Fibroblast of peridontal ligament (primary cell): ENCODE measurements around the gene UGCG.
"Not testable (repeated sequence)": the region's sequence is repeated elsewhere in the genome, so short reads cannot be mapped to it uniquely, and the experiment has no call there.

Experiments
- DNase-seq: peaks from one replicate; pipeline ENCODE4 v3.0.0-alpha.2; 2010; ENCODE audit errors: extremely low read depth

The UGCG gene

DNA sequence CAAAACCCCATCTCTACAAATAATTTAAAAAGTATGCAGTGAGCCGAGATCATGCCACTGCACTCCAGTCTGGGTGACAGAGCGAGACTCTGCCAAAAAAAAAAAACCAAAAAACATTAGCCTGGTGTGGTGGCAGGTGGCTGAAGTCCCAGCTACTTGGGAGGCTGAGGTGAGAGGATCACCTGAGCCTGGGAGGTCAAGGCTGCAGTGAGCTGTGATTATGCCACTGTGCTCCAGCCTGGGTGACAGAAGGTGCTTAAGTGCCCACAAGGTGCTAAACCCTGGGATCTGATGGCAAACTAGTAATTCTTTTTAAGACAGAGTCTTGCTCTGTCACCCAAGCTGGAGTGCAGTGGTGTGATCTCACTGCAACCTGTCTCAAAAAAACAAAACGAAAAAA lies 5.7 kb upstream of the UGCG start:
- DNase-seq: not testable (repeated sequence)

DNA sequence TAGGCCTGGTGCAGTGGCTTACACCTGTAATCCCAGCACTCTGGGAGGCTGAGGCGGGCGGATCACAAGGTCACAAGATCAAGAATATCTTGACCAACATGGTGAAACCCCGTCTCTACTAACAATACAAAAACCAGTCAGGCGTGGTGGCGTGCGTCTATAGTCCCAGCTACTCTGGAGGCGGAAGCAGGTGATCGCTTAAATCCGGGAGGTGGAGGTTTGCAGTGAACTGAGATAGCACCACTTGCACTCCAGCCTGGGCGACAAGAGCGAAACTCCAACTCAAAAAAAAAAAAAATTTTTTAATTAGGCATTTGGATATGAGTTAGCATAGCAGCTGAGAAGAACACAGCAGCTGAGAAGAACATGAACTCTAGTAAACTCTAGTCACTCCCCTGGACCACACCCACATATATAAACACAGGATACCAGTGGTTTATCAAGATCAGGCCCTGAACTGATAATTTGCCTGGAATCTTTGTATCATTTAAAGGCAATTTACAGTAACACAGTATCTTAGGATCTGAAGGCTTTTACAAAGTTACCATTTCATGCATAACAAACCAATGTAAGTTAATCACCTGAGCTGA lies 4.6 kb upstream of the UGCG start:
- no peak for DNase-seq

GRCh38 chr9:111896942-111897600 lies 457 bp downstream of the UGCG start:
- DNase-seq: no peak

DNA sequence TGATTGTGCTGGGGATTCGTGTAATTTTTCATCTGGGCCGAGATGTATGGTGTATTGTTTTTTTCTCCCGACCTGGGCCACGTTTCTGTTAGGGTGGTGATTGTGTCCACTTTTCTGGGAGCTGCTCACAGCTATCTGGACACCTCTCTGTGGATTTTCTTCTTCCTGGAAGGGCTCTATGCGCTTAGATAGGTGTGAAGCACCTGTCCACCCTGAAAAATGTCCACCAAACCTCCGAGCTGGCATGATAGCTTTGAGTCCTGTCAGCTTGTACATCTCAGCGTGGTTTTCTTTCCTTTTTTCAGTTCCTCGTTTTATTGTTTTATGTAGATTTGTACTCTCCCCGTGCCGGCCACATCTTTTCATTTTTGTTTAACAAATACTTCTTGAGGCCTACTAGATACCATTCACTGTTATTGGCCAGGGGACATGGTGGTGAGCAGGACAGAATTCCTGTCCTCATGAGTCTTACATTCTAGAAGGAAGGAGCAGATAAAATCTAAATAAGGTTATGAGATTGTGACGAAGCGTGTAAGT lies 1.1 kb downstream of the UGCG start:
- DNase-seq: peak; percentile 63

- peak; percentile 60 for DNase-seq
Observed at GRCh38 chr9:111898331-111899096, 1.9 kb downstream of the UGCG start.

DNA sequence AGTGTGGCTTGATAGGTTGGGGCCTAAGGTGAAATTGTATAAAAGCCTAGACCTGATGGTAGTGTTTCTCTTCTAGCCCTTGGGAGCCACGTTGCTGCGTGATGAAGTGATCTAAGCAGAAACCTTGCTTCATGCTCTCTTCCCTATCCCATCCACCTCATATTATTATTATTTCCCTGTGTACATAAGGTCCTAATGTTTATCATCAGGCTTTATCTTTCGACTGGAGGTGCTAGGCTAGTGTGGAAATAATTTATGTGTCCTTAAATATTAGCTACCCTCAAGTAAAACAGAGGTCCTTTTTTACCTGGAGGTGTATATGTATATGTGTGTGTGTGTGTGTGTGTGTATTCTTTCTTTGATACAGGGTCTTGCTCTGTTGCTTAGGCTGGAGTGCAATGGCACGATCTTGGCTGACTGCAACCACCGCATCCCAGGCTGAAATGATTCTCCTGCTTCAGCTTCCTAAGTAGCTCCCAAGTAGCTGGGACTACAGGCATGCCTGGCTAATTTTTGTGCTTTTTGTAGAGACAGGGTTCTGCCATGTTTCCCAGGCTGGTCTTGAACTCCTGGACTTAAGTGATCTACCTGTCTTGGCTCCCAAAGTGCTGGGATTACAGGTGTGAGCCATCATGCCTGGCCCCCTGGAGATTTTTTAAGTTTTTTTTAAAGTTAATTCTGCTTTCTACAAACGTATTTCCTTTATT lies 3.7 kb downstream of the UGCG start:
- peak; percentile 56 for DNase-seq

DNA sequence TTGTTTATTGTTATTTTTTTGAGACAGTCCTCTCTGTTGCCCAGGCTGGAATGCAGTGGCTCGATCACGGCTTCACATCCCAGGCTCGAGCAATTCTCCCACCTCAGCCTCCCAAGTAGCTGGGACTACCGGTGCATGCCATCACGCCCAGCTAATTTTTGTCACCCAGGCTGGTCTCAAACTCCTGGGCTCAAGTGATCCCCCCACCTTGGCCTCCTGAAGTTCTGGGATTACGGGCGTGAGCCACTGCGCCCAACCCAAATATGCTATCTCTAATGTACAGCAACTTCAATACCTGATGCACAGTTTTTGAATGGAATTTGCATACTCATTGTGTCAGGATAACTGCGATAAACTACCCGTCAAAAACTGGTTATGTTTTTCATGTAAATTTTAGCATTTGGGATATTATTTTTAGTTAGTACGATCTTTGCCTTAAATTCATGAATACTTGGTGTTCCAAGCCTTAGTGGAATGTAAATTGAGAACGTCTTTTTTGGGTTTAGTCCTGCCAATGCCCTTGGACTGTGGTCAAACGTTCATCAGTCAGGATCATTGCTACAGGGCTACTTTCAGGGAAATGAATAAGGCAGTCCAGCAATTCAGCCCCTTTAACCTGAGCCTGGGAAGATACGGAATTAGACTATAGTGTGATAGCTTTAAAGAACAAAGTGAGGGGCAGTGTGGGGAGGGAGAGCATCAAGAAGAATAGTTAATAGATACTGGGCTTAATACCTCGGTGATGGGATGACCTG lies 4.4 kb downstream of the UGCG start:
- DNase-seq: peak; percentile 73

DNA sequence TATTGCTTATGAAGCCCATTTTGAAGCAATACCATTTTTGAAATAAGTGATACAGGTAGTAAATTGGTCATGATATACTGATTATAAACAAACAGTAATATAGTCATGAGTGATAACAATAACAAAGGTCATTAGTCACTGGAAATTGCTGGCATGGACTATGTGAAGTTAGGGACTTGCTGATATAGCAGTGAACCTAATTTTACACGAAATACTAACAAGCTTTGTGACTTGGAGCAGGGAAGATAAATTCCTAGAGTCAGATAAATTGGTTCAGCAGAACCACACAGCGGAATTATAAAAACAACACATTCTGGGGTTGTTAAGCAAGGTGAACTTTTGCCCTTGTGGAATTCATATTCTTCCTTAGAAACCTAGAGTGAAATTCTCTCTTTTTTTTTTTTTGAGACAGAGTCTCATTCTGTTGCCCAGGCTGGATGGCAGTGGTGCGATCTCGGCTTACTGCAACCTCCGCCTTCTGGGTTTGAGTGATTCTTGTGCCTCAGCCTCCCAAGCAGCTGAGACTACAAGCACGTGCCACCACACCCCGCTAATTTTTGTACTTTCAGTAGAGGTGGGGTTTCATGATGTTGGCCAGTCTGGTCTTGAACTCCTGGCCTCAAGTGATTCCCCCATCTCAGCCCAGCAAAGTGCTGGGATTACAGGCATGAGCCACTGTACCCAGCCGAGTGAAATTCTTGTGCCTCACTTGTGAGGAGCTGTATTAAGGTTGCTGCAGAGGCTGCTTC lies 6.0 kb downstream of the UGCG start:
- DNase-seq: peak; percentile 55

- not testable (repeated sequence) for DNase-seq
Observed at GRCh38 chr9:111903535-111903934, 6.9 kb downstream of the UGCG start.

DNA sequence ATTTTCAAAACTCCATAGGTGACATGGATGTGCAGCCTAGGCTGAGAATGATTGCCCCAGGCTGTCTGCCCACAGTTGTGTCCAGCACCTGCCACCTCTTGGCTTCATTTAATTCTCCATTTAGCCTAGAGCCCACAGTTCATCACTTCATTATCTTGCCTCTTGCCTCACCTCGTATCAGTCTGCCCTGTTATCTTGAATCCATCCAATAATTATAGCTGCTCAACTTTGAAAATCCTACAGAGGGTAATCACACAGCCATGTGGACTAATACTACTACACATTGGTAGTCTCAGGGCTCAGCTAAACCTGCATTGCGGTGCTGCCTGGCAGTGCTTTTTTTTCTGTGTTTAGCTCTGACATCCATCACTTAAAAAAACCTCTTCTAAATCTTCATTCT lies 7.4 kb downstream of the UGCG start:
- no peak for DNase-seq

- DNase-seq: no peak
Observed at GRCh38 chr9:111904891-111905291, 8.3 kb downstream of the UGCG start.

- DNase-seq: no peak
Observed at GRCh38 chr9:111907147-111907546, 10.5 kb downstream of the UGCG start.

- no peak for DNase-seq
Observed at GRCh38 chr9:111909444-111909843, 12.8 kb downstream of the UGCG start.

- DNase-seq: no peak
Observed at GRCh38 chr9:111910428-111910827, 13.8 kb downstream of the UGCG start.

GRCh38 chr9:111913159-111913558 lies 16.5 kb downstream of the UGCG start:
- no peak for DNase-seq

- DNase-seq: peak; percentile 61
Observed at GRCh38 chr9:111914749-111915424, 18.3 kb downstream of the UGCG start.

GRCh38 chr9:111915425-111915758 lies 18.8 kb downstream of the UGCG start:
- no peak for DNase-seq

GRCh38 chr9:111916234-111916645 lies 19.6 kb downstream of the UGCG start:
- no peak for DNase-seq

DNA sequence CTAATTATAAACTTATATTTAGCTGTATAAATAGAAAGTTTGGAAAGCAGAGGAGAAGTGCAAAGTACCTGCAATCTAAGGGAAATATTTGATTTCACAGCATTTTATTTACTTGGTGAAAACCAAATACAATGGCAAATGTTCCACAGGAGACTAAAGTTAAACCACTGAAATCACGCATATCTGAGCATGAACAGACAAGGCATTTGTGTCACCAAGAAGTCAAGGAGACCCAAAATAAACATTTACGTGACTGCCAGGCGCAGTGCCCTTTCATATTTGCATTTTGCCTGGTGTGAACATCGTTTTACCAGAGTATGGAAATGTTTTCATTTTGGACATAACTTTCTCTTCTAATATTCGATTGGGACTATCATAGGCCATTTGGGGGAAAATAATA lies 20.6 kb downstream of the UGCG start:
- no peak for DNase-seq

- no peak for DNase-seq
Observed at GRCh38 chr9:111917980-111918379, 21.4 kb downstream of the UGCG start.
